Hindlimb muscle (tissue), 1 donor: ENCODE data around the gene LNPEP. TPM values are rescaled to one million over a fixed set of nuclear protein-coding genes. Genes with fewer than 3 reads are reported as not detected.

Source experiments
- DNase-seq: peaks from one replicate; pipeline ENCODE4 v3.0.0-alpha.2; 2013
- polyA plus RNA-seq: library from polyadenylated mRNA; unstranded; fragments of 120-200 nt; gene quantifications from one replicate; pipeline ENCODE4 v1.2.1, GENCODE V29; 2013; ENCODE audit not compliant: insufficient read length

Gene LNPEP
- polyA plus RNA-seq, 1 donor = 15.4 TPM

DNA sequence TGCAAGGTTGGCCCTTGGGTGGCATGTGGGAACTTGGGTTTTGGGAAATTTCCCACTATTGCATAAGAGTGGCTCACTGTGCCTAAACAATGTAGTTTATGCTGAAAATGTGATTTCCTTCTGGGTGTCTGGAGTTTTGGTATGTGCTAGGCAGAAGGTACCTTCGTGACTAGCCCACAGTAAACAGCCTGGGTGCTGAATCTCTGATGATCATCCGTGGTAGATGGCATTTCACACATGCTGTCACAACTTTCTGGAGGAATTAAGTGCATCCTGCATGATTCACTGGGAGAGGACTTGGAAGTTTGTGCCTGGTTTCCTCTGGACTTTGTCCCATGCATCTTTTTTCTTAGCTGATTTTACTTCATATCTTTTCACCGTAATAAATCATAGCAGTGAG, 64.5 kb downstream of the LNPEP start:
- no peak for DNase-seq

DNA sequence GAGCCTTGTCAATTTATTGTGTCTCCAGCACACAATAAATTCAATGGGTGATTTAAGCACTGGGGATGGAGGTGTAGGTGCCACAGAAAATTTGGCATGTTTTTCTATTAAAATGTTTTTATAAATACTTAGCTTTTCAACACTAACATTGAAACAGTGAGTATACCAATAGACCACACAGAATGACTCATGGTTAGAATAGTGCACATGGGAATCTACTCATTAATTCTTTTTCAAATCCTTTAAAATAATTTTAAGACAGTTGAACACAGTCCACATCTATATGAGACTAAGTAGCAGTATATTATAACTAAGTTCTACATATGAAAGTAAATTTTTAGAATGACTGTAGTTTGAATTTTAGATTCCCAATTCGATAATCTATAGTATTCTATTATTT, 67.1 kb downstream of the LNPEP start:
- DNase-seq = no peak

DNA sequence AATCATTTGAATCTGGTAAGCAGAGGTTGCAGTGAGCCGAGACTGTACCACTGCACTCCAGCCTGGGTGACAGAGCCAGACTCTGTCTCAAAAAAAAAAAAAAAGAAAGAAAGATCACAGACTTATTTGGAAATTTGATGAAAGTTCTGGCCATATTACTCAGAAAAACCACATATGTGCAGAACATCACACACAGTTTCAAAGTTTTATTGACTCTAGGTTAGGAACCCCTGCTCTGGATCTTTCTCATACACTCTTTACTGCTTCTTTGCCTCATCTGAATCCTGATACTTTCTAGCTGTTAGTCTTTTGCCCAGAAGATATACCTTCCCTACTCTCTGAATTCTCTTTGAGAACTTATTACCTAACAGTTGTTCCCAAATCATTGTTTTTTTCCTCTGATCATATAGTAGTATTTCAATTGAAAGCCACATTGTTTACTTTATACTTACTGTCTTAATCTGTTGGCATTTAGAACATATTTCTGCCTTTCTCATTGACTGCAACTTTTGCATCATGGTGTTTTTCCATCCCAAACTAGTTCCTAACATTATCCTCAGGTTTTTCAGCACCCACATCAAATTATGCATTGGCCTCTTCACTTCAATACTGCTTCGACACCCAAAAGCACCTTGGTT, 68.7 kb downstream of the LNPEP start:
- DNase-seq = no peak

DNA sequence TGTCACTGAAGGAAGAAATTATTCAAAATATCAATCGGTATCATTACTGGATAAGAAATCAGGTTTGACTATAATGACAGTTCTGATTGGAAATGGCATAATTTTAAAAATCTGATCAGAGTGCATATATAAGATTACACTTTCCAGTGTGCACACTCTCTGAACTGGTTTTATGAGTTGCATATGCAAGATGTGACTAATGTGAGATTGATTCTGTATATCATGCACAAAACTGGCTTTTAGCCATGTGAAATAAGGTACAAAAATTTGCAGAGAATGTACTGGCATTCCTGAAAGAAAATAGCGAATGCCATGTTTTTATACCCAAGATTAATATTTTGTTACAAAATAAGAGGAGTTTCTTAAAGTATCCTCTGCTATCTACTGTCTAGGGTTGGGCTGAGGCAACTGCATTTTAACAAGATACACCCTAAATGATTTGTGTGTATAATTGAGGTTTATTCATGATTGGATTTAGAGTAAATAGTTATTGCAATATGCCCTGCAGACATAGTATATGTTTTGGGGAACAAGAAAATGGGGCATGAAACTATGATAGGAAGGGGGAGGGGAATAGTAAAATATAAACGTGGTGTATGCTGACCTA, 70.7 kb downstream of the LNPEP start:
- no peak for DNase-seq

DNA sequence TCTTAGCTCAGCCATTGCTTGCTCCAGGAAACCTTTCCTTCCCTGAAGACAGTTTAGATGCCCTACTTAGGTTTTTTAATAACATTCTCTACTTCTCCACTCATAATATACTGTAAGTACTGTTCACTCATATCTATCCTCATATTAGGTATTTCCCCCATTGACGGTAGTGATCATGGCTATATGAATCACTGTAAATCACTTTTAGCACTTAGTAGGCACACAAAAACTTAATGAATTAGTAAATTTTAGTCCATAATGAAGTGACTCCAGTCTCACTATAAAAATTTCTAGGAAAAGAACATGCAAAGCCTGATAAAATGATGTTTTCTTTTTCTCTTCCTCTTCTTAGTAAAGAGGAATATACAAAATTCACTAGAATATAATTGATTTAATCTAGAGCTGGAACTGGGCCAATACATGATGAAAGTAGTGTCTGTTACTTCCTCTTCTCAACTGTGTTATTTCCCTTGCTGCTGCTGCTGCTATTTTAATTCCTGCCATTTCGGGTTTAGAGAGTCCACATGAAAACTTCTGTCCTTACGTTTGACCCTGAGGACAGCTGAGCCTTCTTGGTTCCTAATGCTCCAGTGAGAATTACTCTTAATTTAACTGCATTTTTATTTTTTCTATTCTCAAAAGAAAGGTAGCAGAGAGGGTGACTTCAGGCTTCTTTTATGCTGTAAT, 73.5 kb downstream of the LNPEP start:
- peak; percentile 23 for DNase-seq

DNA sequence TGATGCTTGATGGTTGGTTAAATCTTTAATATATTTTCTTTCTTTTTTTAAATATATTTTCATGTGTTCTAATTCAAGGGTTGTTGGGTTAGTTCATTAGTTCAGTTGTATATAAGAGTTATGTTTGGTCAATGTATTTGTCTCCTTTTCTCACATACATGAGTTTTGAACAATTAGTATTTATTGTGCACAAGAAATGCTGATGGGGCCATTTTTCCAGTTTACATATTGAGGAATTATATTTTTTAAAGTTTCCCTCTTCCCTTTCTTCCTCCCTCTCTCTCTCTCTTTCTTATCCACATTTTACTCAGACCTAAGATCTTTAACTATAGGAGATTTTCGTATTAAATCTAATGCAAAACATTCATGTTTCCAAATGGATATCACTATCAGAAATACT, 74.0 kb downstream of the LNPEP start:
- DNase-seq = no peak

DNA sequence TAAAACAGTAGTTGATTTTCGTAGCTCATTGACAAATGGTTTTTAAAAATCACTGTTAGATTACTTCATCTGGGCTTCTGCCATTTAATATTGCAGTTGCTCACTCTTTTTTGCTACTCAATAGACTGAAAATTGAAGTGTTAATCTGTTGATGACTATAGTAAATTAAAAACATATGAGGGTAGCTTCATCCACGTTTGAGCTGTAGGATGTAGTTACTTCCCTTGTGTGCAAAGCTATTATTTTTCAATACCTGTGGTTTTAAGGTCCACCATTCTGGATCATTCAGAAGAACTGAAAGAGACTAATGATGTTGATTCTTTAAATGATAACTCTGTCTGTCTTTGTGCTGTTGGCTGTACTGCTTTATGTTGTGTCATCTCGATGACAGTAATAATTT, 74.7 kb downstream of the LNPEP start:
- DNase-seq = no peak

DNA sequence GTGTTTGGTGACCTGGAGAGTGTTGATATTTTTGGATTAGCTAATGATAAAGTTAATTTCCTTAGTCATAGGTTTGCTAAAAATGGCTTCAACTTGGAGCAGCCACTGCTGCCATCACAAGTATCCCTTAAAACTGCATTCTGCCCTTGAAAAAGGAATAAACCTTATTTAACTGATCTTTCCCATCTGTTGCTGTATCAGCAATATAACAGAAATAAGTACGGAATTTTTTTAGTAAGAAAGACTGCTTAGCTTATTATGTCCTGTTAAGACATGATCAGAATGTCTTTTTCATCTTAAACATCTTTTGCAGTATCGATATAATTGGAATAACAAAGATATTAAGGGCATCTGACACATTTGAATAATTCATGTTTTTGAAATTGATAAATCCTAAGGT, 75.7 kb downstream of the LNPEP start:
- DNase-seq = no peak

DNA sequence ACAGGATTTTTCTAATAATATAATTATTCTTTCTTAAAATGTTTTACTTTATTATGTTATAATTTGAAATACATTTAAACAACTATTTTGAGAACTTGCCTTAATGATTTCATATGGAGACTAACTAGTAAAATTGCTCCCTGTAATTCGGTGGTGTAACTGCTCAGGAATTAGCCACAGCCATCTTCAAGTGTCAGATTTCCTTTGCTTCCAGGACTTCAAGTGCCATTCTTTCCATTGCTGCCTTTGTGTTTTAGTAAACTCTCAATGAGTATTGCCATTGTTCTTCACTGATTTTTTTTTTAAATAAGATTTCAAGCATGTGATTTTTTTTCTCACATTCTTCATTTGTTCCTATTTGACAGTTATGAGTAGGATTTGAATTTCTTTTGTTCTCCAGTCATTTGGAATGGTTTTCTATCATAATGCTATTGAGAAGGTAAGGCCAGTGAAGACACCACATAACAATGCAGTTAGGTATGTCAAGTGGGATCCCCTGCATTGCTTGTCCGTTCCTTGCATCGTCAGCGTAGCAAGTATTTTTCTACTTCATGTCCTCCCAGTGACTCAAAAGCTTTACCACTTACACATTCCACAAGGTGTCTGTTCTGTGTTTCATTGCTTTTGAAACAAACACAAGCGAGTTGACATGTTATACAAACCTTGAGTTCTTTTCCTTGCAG, 83.7 kb downstream of the LNPEP start:
- no peak for DNase-seq

DNA sequence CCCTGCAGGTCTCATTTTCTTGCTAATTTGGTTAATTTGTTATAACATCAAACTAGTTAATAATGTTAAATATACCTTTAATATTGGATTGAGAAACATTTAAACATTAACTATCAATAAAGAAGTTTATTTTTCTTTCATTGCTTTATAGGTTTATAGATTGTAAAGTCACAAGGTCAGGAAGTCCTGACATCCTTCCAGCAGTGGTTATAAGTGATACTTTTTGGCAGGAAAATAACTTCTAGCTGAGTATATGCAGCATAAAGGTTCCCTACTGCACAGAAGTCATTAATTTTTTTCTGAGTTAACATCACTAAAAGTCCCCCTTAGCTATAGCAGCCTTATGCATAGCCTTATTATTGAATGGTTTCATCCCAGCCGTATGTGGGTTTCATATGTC, 85.5 kb downstream of the LNPEP start:
- DNase-seq = no peak

DNA sequence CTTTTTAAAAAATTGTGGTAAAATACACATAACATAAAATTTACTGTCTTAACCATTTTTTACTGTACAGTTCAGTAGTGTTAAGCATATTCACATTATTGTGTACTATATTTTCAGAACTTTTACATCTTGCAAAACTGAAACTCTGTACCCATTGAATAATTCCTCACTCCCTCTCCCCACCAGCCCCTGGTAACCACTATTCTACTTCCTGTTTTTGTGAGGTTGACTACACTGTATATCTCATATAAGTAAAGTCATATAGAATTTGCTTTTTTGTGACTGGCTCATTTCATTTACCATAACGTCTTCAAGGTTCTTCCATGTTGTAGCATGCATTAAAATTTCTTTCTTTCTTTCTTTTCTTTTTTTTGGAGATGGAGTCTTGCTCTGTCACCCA, 87.0 kb downstream of the LNPEP start:
- no peak for DNase-seq

DNA sequence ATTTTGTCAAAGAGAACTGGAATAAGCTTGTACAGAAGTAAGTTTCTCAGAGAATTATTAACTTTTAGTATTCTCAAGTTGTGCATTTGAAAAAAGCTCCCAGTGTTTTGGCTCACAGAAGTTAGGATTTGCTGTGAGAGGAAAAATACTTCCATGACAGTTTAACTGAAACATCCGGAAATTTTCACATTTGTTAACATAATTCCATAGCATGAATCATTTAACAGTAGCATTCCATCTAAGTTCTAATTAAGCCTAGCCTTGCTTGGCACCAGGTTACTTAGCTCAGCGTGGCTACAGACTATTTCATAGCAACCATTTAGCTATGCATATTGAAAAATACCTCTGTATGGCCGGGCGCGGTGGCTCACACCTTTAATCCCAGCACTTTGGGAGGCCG, 90.8 kb downstream of the LNPEP start:
- DNase-seq = no peak

DNA sequence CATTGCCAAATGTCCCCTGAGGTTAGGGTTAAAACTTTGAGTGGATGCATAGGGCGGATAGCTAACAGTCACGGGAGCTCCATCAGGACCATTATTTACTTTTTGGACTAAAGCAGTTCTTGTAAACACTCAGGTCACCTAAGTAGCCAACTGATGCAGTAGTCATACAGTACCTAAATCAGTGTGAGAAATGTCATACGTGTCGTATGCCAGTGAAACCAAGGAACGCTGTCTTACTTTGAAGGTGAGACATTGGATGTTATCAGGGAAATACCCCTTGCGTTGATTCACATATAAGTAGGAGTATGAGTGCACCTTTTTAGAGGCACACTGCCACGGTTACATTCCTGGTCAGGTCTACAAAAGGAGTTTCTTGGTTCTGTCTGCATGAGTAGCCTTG, 101.9 kb downstream of the LNPEP start:
- DNase-seq = no peak

DNA sequence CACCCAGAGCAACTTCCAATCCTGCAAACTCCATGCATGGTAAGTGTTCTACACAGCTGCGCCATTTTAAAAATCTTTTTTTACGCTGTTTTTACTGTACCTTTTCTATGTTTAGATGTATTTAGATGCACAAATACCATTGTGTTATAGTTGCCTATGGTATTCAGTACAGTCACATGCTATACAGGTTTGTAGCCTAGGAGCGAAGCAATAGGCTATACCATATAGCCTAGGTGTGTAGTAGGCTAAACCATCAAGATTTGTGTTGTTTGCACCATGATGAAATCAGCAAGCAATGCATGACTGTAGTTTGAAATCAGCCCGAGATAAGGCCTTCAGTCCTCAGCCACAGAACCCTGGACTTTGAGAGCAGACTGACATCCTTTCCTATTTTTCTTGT, 105.4 kb downstream of the LNPEP start:
- no peak for DNase-seq

DNA sequence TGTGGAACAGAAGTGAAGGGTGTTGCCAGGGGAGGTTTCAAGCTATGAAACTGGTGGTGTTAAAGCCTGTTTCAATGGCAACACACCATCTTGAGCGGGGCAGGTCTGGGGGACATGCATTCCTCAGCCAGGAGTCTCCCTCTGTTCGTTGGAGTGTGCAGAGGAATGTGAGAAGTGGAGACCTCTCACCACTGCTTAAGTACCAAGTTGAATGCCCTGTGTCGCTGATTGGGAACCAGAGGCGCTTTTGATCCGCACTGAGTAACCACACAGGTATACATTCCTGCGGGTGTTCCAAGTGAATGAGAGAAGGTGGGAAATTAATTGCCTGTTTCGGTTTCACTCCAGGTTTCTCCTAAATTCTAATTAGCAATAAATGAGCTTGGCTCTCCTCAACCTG, 107.1 kb downstream of the LNPEP start:
- no peak for DNase-seq

DNA sequence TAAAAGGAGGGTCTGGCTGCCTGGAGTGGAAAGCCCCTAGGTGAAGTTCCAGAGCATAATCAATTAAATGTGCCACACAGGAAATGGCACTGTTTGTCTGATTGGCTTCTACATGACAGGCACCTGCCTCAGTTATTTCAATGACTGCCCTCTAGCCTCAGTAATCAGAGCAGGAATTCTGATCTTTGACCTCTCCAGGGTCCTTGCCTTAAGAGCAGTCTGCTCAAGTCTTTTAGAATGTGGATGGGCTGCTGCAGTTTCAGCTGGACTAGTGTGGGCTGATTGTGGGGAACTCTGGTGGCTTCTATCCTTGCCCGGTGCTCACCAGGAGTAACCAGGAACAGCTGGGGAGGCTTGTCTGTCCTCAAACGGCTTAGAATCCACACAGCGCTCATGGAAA, 107.6 kb downstream of the LNPEP start:
- no peak for DNase-seq

DNA sequence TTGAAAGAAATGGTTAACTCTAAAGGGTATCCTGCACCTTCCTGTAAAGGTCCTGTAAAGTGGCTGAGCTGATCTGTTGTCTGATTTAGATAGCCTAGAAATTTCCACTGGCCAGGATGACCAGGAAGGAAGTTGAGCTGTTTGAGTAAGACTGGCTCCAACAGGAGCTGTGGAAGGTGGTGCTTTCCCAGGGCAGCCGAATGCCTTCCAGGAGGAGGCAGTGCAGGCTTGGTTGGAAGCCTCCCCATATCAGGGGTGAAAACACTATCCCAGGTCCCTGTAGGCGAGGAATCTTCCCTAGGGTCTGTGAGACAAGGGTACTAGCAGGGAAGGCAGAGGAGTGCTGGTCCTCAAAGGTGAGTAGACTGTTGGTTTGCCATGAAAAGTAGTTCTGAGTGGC, 108.2 kb downstream of the LNPEP start:
- DNase-seq = no peak

DNA sequence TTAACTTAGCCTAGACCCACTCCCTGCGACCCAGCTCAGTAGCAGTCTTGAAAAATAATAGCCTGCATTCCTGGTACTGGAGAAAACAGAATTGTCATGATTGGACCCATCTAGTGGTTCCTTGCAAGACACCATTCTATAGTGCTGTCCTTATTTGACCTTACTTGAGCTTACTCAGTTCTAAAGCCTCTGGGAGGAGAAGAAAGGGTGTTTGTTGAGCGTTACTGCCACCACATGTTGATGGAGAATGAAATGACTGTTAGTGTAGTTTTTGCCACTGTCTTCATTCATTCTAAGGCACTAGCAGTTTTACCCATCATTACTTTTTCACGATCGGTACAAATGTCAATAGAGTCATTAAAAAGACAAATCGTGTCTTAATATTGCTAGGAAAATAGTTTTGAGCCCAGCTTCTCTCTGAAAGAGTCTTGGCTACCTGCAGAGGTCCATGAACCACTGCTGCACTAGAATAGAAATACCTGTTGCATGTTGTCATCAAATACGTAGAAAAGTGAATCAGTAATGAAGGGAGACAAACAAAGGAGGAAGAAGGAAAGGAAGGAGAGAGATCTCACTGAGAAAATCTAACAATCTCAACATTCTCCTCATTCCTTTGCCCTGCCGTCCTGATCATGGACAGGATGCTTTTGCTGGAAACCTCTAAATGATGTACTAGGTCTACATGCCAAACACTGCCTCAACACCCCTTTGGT, 110.5 kb downstream of the LNPEP start:
- no peak for DNase-seq

DNA sequence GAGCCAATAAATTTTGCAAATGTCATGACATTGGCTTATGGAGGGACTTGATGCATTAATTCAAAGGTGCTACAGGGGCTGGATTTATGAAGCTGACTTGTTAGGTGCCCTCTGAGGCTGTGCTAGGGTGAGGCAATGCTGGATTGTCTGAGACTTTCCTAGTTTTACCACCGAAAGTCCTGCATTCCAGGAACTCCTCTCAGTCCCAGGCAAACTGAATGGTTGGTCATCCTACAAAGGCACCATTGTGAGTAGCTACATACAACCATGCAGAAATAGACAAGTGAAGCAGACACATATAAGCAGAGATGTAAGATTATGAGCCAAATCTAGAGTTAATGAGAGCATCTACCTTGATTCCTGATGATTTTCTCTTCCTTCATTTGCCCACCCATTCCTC, 111.2 kb downstream of the LNPEP start:
- no peak for DNase-seq

DNA sequence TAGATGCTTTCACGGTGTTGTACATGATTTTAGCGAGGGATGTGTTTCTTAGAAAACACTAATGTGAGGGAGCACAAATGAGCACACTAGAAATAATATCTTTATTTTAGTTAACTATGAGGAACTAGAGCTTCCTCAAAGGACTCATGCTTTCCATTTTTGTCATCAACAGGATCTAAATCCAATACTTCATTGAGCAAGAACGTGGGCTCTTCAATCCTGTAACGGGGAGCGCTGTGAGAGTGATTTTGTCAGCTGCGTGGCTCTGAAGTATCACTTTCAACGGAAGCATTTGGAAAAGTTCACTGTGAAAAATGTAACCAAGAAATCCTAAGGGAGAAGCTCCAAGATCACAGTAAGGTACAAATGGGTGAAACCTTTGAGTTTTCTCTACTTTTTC, 113.3 kb downstream of the LNPEP start:
- no peak for DNase-seq

DNA sequence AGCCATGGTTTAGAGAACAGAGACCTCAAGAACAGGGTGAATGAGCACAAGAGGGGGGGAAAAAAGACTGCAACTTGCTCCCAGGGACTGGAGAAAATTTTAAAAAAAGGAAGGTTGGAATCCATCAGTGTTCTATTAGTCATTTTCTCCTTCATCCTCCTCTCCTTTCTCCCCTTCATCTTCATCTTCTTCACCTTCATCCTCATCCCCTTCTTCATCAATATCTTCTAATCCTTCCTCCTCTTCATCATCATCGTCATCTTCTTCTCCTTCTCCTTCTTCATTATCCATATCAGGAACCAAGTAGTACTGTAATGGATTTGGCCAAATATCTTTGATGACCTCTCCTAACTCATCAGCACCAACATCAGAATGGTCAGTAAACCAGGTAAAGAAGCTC, 120.4 kb downstream of the LNPEP start:
- no peak for DNase-seq

DNA sequence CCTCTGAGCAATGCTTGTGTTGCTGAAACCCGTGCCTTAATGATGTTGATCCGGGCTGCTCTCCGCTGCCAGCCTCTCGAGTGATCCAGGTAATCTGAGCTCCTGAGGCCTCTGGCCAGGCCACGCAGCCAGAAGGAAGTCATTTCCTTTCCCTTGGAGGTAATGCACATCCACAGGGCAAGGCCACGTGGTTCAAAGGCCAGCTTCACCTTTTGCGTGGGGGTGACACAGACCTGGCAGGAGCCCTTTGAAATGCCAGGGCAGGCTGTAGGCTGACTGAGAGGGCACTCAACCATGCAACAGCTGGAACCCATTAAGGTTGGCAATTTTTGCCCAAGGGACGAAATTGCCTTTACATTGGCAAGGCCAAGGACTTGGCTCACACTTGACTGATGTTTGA, 126.2 kb downstream of the LNPEP start:
- no peak for DNase-seq

DNA sequence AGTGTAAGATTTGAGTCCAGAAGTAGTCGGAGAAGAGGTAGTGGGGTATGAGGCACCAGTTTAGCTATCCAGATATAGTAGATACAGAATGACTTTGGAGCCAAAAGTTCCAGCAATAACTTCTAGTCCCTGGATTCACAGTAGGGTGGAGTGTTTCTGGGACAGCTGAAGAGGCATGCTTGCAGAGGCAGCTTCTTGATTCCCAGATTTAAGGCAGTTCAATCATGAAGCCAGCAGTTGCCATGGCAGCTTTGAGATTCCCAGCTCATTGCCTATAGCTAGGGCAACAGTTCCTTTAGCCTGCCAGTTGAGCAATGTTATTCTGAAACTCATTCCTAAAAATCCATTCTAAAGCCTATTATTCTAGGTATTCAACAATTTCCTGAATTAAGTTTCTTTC, 127.4 kb downstream of the LNPEP start:
- DNase-seq = no peak
